WERI-Rb-1 (cell line): ENCODE measurements around the gene ONECUT2.

ENCODE experiments used
- DNase-seq: peaks from one replicate; pipeline ENCODE4 v3.0.0-alpha.2; 2020
- H3K27ac ChIP-seq: fragments of 250-450 bp; sonication (Bioruptor Pico); 2 replicates; pipeline ENCODE4 v1.5.1; 2020; ENCODE audit warnings: mild to moderate bottlenecking, moderate library complexity
- H3K27me3 ChIP-seq: fragments of 250-450 bp; sonication (Bioruptor Pico); 2 replicates; pipeline ENCODE4 v1.5.1; 2021; ENCODE audit warnings: mild to moderate bottlenecking, low read depth, moderate library complexity; ENCODE audit not compliant: insufficient read depth, severe bottlenecking
- H3K36me3 ChIP-seq: fragments of 250-450 bp; sonication (Bioruptor Pico); 2 replicates; pipeline ENCODE4 v1.5.1; 2020; ENCODE audit warnings: mild to moderate bottlenecking, moderate library complexity
- H3K4me3 ChIP-seq: 2 replicates; pipeline ENCODE4 v1.5.1; 2011; ENCODE audit warnings: low read depth, mild to moderate bottlenecking, control low read depth, low read length
- H3K9me3 ChIP-seq: fragments of 250-450 bp; sonication (Bioruptor Pico); 2 replicates; pipeline ENCODE4 v1.5.1; 2021; ENCODE audit warnings: mild to moderate bottlenecking, moderate library complexity; ENCODE audit not compliant: severe bottlenecking
- CTCF ChIP-seq: IDR thresholded peaks from 2 replicates; pipeline ENCODE4 v1.5.1; 2011; ENCODE audit warnings: low read depth, mild to moderate bottlenecking, control low read depth, inconsistent platforms, low read length

The ONECUT2 gene

GRCh38 chr18:57497372-57498294 is 62.5 kb downstream of the ONECUT2 start:
- no peaks in the 10 kb centered on the region for H3K27me3 ChIP-seq
- no peak for TF ChIP-seq CTCF
- H3K9me3 ChIP-seq = peaks cover 6% of the 10 kb centered on the region
- no peak overlapping the region for H3K4me3 ChIP-seq
- H3K27ac ChIP-seq = no peak overlapping the region
- no peaks in the 10 kb centered on the region for H3K36me3 ChIP-seq
- peak; percentile 22 for DNase-seq

DNA sequence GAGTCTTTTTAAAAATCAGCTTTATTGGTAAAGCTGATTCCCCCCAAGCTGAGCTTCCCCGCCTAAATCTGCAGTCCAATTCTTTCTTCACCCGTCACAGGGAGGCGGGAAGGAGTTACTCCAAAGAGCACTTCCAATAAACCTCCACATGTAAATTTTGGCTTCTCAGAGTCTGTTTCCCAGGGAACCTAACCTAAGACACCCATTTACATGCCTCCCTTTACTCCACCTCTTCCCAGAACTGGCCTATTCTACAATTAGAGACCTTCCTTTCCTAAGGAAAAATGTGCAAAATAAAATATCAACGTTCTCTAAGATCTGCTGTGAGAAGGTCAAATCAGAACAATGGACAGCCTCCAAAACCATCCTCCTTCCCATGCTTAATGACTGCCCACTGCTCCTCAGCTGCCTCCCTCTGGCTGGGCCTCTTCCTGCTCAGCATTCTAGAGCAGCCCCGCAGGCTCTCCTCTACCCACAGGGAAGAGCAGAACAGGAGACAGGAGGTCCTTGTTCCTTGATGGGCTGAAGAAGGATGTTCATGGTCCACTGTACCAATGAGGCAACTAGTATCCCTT is 63.6 kb downstream of the ONECUT2 start:
- Histone ChIP-seq H3K36me3 (no peaks in the 10 kb centered on the region), H3K27me3 (no peaks in the 10 kb centered on the region), H3K4me3 (no peak overlapping the region), H3K27ac (no peak overlapping the region), H3K9me3 (peaks cover 6% of the 10 kb centered on the region)
- DNase-seq = no peak
- TF ChIP-seq CTCF = no peak

DNA sequence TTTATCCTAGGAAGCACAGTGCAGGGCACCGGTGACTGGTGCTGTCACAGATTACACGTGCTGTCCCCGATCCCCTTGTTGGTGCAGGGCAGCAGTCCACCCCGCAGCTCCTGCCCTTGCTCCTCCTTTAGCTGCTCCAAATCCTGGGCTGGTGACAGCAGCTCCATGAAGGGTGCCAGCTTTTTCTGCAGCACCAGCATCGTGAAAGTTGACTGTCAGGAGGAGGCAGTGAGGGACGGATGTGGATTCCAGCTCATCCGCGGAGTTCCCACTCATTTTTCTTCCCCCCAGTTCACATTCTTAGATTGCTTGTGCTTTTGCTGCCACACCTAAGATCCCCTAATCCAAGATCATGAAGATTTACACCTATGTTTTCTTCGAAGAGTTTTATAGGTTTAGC is 67.5 kb downstream of the ONECUT2 start:
- no peak for DNase-seq

DNA sequence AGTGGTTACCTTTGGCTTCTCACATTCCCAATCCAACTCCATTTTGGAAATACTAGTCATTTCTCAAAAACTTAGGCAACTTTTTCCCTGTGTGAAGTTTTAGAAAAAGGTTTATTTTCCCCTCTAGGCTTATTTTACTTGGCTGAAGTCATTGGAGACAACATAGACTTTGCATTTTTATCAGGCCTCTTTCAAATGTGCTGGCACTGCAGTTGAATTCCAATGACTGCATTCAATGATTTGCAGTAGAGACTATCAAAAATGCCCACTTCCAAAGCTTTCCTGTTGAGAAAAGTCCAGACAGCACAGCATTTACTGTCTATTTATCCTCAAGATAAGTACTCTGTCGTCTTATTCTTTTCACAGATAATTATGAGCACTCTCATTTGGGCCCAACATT is 70.1 kb downstream of the ONECUT2 start:
- Histone ChIP-seq H3K27me3 (no peaks in the 10 kb centered on the region), H3K9me3 (no peaks in the 10 kb centered on the region), H3K4me3 (no peak overlapping the region), H3K36me3 (no peaks in the 10 kb centered on the region), H3K27ac (no peak overlapping the region)
- no peak for DNase-seq
- no peak for TF ChIP-seq CTCF

More for the DNA sequence above, 67.5 kb downstream of the ONECUT2 start:
- Histone ChIP-seq H3K4me3 (no peak overlapping the region), H3K27me3 (no peaks in the 10 kb centered on the region), H3K27ac (no peak overlapping the region), H3K36me3 (no peaks in the 10 kb centered on the region), H3K9me3 (no peaks in the 10 kb centered on the region)
- TF ChIP-seq CTCF = no peak

DNA sequence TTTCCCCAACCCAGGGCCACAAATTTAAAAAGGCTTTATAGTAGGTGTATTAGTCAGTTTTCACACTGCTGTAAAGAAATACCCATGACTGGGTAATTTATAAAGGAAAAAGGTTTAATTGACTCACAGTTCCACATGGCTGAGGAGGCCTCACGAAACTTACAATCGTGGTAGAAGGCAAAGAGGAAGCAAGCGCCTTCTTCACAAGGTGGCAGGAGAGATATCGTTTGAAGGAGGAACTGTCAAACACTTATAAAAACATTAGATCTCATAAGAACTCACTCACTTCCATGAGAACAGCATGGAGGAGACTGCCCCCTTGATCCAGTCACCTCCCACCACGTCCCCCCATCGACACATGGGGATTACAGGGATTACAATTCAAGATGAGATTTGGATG is 80.9 kb downstream of the ONECUT2 start:
- peak; percentile 35 for DNase-seq
- H3K27ac ChIP-seq = no peak overlapping the region

More for the DNA sequence above, 80.9 kb downstream of the ONECUT2 start:
- no peak for TF ChIP-seq CTCF
- no peaks in the 10 kb centered on the region for H3K9me3 ChIP-seq
- no peaks in the 10 kb centered on the region for H3K27me3 ChIP-seq
- H3K4me3 ChIP-seq = no peak overlapping the region
- no peaks in the 10 kb centered on the region for H3K36me3 ChIP-seq
